Activated T-helper 1 cell treated with anti-CD3 and anti-CD28 coated beads, Interleukin-2, amount 50 U/mL, for 16 hours (primary cell): ENCODE data around the gene IAH1.
"Not testable (repeated sequence)": the region's sequence is repeated elsewhere in the genome, so short reads cannot be mapped to it uniquely, and the experiment has no call there.

Source experiments
- DNase-seq, 2 donors: peaks; one replicate each; pipeline ENCODE4 v3.0.0-alpha.2; 2020; ENCODE audit warnings: low read depth in 1 of 2, low spot score in 1 of 2

IAH1 gene

DNA sequence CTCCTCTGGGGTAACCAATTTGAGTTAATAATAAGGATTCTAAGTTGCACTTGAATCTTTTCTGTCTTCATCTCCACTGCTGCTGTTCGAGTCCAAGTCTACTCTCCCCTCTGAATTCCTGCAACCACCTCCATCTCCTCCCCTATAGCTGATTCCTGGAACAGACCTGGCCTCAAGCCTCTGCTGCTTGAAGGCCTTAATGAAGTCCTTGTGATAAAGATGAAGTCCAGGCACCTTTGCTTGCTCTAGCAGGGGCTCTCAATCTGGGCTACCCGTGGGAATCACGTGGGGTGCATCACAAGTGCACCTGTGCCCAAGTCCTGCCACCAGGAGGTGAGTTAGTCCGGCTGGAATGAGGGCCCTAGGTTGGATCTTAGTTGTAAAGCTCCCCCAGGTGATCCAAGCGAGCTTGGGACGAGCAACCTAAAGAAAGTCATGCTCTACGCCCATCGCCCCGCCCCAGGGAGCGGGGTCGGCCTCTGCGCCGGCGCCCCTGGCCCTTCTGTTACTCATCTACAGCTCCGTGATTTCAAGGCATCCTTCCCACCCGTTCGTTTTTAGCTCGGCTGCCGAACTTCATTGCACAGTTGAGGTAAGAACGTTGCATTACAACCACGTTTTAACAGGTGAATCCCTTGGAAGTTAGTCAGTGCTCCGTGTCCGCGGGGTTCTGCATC is 905 bp upstream of the IAH1 start:
- DNase-seq: peak in 1 of 2 donors; percentile 14

DNA sequence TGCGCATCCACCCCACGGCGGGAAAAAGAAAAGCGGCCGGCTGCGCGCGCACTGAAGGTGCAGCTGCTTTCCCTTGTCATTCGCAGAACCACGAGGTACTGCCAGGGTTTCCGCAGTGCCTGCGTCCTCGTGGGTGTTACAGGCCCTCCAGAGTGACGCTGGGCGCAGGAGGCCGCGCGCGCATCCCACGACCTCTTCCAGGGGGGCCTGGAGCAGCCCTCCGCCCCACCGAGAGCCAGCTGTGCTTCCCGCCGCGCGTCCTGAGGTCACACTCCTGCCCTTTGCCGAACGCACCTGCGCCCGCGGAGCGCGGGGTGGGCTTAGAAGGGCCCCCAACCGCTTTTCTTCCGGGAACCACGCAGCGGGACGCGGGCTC is 378 bp upstream of the IAH1 start:
- peak; percentile 44 to 53 for DNase-seq

GRCh38 chr2:9477914-9478313 is 3.6 kb downstream of the IAH1 start:
- DNase-seq: no peak

- DNase-seq: no peak
Observed at GRCh38 chr2:9478526-9478925, 4.2 kb downstream of the IAH1 start.

DNA sequence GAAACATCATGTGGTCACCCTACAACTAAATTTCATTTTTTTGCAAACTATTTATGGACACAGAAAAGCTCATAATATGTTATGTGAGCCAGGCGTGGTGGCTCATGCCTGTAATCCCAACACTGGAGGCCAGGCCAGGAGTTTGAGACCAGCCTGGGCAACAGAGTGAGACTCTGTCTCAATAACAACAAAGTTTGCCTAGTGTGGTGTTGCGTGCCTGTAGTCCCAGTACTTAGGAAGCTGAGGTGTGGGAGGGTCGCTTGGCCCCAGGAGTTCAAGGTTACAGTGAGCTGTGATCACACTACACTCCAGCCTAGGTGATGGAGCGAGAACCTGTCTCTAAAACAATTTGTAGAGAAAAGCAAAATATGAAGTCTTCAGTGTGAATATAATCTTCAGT is 5.8 kb downstream of the IAH1 start:
- no peak for DNase-seq

DNA sequence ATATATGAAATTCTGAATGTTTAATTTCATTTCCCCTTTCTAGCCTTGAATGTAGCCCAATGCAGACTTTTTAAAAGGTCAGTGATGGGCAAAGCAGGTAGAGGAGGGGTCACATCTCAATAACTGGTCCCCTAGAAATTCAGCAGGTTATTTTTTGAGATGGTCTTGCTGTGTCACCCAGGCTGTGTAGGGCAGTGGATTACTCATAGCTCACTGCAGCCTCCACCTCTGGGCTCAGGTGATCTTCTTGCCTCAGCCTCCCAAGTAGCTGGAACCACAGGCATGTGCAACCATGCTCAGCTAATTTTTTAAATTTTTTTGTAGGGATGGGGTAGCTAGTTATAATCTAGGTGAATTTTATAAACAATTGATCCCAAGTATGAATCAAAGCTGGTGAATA is 8.8 kb downstream of the IAH1 start:
- no peak for DNase-seq

GRCh38 chr2:9484533-9484932 is 10.2 kb downstream of the IAH1 start:
- no peak for DNase-seq

GRCh38 chr2:9488583-9489547 is 14.5 kb downstream of the IAH1 start:
- DNase-seq: no peak

DNA sequence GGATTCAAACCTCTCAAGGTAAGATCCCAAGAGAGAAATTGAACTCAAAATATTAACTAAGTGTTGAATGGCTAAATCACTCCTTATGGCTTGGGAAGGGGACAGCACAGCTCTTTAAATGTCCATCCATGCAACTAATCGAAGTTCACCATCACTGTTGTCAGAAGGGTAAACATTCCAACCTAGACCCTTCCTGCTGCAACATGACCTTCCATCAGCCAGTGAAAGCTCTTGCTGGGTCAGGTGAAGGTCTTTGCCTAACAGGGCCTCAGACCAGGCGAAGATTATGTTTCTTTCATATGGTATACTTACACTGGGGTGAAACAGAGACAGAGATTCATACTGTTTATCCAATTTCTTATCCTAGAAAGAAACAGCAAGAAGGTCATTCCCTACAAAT is 16.4 kb downstream of the IAH1 start:
- DNase-seq: no peak

DNA sequence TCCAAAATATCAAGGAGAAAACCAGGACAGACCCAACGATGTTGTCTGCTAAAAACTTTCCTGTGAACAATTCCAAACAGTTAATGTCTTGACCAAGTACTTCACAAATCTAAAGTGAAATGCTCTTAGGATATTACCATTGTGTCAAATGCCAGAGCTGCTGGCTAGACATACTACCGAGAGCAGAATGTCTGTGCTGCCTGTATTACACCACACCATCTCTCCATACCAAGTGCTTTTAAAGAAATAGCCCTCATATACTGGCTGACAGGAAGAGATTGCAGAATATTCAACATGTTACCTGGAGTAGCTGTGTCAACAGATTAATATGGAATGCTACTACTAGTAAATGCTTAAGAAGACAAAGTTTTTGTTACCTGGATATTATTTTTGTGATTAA is 18.6 kb downstream of the IAH1 start:
- no peak for DNase-seq

- no peak for DNase-seq
Observed at GRCh38 chr2:9493478-9493877, 19.1 kb downstream of the IAH1 start.

GRCh38 chr2:9494081-9494480 is 19.7 kb downstream of the IAH1 start:
- no peak for DNase-seq

- no peak for DNase-seq
Observed at GRCh38 chr2:9497017-9497416, 22.7 kb downstream of the IAH1 start.

- DNase-seq: no peak
Observed at GRCh38 chr2:9498210-9498609, 23.9 kb downstream of the IAH1 start.

GRCh38 chr2:9508931-9509330 is 34.6 kb downstream of the IAH1 start:
- DNase-seq: no peak

DNA sequence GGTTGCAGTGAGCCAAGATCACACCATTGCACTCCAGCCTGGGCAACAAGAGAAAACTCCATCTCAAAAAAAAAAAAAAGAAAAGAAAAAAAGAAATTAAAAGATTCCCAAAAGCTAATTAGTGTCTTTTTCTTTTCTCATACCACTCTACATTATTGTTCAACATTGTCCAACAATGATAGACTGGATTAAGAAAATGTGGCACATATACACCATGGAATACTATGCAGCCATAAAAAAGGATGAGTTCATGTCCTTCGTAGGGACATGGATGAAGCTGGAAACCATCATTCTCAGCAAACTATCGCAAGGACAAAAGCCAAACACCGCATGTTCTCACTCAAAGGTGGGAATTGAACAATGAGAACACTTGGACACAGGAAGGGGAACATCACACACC is 39.6 kb downstream of the IAH1 start:
- DNase-seq: not testable (repeated sequence)

DNA sequence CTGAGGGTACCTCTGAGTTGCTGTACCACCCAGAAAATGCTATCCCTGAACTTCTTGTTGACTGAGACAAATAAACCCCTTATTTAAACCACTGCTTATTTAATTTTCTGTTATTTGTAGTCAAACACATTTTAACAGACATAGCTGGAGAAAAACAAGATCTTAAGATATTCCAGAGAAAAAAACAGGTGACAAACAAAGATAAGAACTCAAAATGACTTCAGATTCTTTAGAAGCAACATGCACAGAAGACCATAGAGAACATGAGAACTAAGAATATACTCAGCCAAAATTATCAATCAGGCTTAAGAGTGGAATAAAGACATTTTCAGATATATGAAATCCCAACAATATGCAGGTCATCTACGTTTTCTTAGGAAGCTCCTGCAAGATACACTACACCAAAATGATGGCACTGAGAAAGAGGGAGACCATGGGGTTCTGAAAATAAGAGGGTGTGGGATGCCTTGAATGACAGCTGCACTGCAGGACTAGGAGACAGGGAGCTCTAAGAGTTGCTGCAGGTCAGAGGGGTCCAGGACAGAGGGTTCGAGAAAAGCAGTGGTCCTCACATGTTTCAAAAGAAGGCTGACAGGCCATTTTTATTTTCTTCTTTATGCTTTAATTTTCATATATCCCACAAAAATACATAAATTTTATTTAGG is 42.9 kb downstream of the IAH1 start:
- DNase-seq: no peak

DNA sequence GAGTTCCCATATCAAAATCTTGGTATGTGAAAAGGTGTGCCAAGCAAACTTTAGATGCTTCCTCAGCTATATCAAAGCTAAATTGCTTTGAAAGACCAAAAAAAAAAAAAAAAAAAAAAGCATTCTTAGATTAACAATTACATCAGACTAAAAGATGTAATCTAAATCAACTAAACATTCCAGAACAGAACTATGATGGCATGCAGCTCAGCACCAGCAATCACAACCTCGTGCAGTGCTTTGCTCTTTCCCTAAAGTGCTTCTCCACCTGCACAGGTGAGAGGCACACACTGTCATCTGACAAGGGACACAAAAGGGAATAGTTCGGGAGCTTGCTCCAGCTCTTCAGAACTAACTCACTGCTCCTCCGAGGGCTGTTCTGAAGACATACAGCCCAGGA is 43.8 kb downstream of the IAH1 start:
- no peak for DNase-seq

DNA sequence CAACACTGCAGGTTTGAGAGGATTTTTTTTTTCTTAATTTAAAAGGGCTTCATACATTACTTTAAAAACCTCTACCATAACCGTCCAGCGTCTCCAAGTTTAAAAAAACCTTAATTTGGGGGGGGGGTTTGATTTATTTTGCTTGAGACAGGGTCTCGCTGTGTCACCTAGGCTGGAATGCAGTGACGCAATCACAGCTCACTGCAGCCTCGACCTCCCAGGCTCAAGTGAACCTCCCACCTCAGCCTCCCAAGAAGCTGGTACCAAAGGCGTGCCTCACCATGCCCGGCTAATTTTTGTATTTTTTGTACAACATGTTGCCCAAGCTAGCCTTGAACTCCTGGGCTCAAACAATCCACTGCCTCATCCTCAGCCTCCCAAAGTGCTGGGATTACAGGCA is 44.4 kb downstream of the IAH1 start:
- no peak for DNase-seq

DNA sequence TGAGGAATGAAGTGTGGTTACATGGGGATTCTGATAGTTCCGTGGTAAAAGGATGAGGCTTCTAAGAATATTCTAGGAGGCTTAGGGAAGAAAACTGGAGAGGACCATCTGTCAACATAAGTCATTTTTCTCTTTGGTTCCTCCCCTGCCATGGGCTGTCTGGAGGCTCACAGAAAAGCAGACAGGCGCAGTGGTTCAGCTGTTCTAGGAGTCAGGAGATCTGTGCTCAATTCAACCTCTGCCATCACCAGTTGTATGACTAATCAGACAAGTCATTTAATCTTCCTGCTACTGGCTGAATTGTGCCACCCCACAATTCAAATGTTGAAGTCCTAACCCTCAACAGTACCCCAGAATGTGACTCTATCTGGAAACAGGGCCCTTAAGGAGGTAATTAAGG is 44.9 kb downstream of the IAH1 start:
- no peak for DNase-seq

DNA sequence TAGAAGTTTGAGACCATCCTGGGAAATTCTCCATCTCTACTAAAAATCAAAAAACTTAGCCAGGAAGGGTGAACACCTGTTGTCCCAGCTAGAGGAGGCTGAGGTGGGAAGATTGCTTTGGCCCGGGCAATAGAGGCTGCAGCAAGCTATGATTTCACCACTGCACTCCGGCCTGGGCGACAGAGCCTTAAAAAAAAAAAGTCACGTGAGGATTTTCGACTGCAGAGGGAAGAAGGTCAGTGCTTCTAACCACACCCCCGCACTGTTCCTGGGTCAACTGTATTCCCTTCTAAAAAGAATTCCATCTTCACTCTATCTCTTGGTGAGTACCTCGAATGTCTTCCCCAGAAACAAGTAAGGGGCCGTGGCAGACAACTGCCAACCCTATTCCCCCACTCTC is 49.9 kb downstream of the IAH1 start:
- DNase-seq: no peak

DNA sequence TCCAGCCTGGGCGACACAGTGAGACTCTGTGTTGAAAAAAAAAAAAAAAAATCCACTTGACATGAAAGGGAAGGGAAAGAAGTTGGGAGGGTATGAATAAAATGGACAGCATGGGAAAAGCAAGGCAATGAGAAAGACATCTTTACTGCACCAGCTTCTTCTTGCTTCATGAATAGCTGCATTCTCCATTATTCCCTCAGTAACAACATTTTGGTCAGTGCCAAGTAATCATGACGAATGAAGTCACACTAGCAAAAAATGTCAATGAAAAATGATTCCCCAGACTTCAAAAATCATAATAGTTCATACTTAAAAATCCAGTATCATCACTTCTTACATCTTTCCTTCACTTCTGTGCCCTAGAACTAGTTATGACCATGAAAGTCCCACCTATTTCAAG is 50.9 kb downstream of the IAH1 start:
- DNase-seq: no peak
